PC-9 (cell line): ENCODE measurements around the gene DBP.

Experiments used
- CTCF ChIP-seq: fragments of 200-600 bp; sonication (generic); conservative IDR thresholded peaks from 2 replicates; pipeline ENCODE4 v1.6.1; 2017; ENCODE audit warnings: mixed run types, antibody characterized with exemption, mild to moderate bottlenecking, moderate library complexity
- EZH2 ChIP-seq: fragments of 200-600 bp; sonication (generic); IDR thresholded peaks from 2 replicates; pipeline ENCODE4 v1.8.0; 2017; ENCODE audit warnings: antibody characterized with exemption, low read depth

- TF ChIP-seq EZH2 (no peak), CTCF (peak; percentile 97)
Measured at GRCh38 chr19:48646001-48646721, 9.0 kb upstream of the DBP start, which contains the start of gene CA11.
